ENCODE measurements around the gene ZMYM3. TPM values are rescaled to one million over a fixed set of nuclear protein-coding genes. Genes with fewer than 3 reads are reported as not detected.

Gene ZMYM3
- total and polyA plus RNA-seq, 2 experiments from 2014 or later: 31.0 to 71.1 TPM

DNA sequence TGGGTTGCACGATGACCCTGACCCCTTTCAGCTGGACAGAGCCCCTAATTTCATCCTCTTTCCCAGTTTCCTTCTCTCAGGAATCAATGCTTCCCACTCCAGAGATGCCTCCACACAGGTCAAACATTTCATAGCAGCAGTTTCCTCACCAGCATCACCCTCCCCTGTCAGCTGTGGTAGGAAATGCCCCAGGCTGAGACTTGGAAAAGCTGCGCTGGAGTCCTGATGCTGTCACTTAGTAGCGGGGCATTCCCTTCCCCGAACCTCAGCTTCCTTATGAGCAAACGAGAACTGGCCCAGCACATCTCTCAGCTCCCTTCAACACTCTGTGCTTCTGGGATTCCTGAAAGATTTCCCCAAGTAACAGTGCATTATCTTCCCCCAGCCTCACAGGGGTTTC lies 28.3 kb downstream of the ZMYM3 start:
- Histone ChIP-seq H3K9me2 (ENCODE audit: insufficient read depth) (no peaks in the 10 kb centered on the region), H3K4me3 (no peak overlapping the region), H3K36me3 (ENCODE audit: insufficient read depth) (no peaks in the 10 kb centered on the region), H3K4me2 (0 out of 2 replicates have a peak overlapping the region, but pooled peaks have one; percentile 26), H4K20me1 (replicated peaks; ENCODE audit: insufficient read depth) (no peaks in the 10 kb centered on the region), H3F3A (replicated peaks; ENCODE audit: low read depth) (no peaks in the 10 kb centered on the region), H3K4me1 (ENCODE audit: insufficient read depth) (no peaks in the 10 kb centered on the region), H3K27ac (ENCODE audit: low read depth) (no peak overlapping the region), H2AFZ (peak overlapping the region; percentile 63), H3K79me2 (replicated peaks; ENCODE audit: insufficient read depth) (no peaks in the 10 kb centered on the region), H3K27me3 (ENCODE audit: insufficient read depth) (no peaks in the 10 kb centered on the region)
- Mint-ChIP-seq H3K4me1 (peaks cover 26% of the 10 kb centered on the region), H3K4me3 (no peak overlapping the region), H3K27ac (no peak overlapping the region), H3K27me3 (ENCODE audit: insufficient read depth, low read depth, poor library complexity) (peaks cover 12% of the 10 kb centered on the region), H3K9me3 (no peaks in the 10 kb centered on the region; the same call in 2 of the 3 replicates), H3K36me3 (ENCODE audit: low read depth) (no peaks in the 10 kb centered on the region)
- DNase-seq (ENCODE audit: low spot score): peak; percentile 11
- TF ChIP-seq ZNF114 (CRISPR knock-in tag; IDR thresholded peaks at IDR 0.05) (no peak), EZH2phosphoT487 (IDR thresholded peaks at IDR 0.05; ENCODE audit: unreplicated experiment) (no peak), JUNB (IDR thresholded peaks at IDR 0.05; ENCODE audit: unreplicated experiment) (no peak), CREB1 (CRISPR knock-in tag; IDR thresholded peaks at IDR 0.05; ENCODE audit: low read depth) (no peak), NANOG (IDR thresholded peaks at IDR 0.05; ENCODE audit: borderline replicate concordance) (no peak)
- TF ChIP-seq, protein P1, sequence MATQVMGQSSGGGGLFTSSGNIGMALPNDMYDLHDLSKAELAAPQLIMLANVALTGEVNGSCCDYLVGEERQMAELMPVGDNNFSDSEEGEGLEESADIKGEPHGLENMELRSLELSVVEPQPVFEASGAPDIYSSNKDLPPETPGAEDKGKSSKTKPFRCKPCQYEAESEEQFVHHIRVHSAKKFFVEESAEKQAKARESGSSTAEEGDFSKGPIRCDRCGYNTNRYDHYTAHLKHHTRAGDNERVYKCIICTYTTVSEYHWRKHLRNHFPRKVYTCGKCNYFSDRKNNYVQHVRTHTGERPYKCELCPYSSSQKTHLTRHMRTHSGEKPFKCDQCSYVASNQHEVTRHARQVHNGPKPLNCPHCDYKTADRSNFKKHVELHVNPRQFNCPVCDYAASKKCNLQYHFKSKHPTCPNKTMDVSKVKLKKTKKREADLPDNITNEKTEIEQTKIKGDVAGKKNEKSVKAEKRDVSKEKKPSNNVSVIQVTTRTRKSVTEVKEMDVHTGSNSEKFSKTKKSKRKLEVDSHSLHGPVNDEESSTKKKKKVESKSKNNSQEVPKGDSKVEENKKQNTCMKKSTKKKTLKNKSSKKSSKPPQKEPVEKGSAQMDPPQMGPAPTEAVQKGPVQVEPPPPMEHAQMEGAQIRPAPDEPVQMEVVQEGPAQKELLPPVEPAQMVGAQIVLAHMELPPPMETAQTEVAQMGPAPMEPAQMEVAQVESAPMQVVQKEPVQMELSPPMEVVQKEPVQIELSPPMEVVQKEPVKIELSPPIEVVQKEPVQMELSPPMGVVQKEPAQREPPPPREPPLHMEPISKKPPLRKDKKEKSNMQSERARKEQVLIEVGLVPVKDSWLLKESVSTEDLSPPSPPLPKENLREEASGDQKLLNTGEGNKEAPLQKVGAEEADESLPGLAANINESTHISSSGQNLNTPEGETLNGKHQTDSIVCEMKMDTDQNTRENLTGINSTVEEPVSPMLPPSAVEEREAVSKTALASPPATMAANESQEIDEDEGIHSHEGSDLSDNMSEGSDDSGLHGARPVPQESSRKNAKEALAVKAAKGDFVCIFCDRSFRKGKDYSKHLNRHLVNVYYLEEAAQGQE (IDR thresholded peaks at IDR 0.05; ENCODE audit: unreplicated experiment): no peak
- TF ChIP-seq, protein P2, sequence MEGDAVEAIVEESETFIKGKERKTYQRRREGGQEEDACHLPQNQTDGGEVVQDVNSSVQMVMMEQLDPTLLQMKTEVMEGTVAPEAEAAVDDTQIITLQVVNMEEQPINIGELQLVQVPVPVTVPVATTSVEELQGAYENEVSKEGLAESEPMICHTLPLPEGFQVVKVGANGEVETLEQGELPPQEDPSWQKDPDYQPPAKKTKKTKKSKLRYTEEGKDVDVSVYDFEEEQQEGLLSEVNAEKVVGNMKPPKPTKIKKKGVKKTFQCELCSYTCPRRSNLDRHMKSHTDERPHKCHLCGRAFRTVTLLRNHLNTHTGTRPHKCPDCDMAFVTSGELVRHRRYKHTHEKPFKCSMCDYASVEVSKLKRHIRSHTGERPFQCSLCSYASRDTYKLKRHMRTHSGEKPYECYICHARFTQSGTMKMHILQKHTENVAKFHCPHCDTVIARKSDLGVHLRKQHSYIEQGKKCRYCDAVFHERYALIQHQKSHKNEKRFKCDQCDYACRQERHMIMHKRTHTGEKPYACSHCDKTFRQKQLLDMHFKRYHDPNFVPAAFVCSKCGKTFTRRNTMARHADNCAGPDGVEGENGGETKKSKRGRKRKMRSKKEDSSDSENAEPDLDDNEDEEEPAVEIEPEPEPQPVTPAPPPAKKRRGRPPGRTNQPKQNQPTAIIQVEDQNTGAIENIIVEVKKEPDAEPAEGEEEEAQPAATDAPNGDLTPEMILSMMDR (conservative IDR thresholded peaks at IDR 0.05; ENCODE audit: low read depth in 2 of 2): no peak
- ATAC-seq: peak; percentile 20; the same call in 1 of the 3 replicates

DNA sequence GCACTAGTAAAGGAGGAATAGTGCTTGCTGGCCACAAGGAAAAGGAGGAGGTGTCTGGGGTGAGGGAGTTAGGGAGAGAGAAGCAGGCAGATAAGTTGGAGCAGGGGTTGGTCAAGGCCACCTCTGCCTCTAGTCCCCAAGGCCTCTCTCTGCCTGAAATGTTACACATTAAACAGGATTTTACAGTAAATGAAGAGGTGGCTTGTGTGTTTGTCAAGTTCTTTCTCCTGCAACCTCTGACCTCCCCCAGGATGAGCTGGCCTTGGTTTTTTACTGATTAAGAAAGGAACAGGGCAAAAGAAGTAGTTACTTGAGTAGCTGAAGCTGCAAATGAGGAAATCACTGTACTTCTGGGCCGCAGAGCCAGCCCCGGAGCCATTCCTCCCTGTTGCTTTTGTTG lies 28.9 kb downstream of the ZMYM3 start:
- Mint-ChIP-seq H3K4me3 (no peak overlapping the region; the same call in 2 of the 3 replicates), H3K9me3 (no peaks in the 10 kb centered on the region; the same call in 2 of the 3 replicates), H3K36me3 (ENCODE audit: low read depth) (no peaks in the 10 kb centered on the region), H3K27ac (no peak overlapping the region), H3K27me3 (ENCODE audit: insufficient read depth, low read depth, poor library complexity) (peaks cover 12% of the 10 kb centered on the region), H3K4me1 (peaks cover 26% of the 10 kb centered on the region)
- Histone ChIP-seq H3K4me3 (no peak overlapping the region), H3K27me3 (ENCODE audit: insufficient read depth) (no peaks in the 10 kb centered on the region), H3K27ac (ENCODE audit: low read depth) (no peak overlapping the region), H3K79me2 (replicated peaks; ENCODE audit: insufficient read depth) (no peaks in the 10 kb centered on the region), H2AFZ (0 out of 2 replicates have a peak overlapping the region, but pooled peaks have one; percentile 52), H3K36me3 (ENCODE audit: insufficient read depth) (no peaks in the 10 kb centered on the region), H3K4me1 (ENCODE audit: insufficient read depth) (no peaks in the 10 kb centered on the region), H4K20me1 (replicated peaks; ENCODE audit: insufficient read depth) (no peaks in the 10 kb centered on the region), H3F3A (replicated peaks; ENCODE audit: low read depth) (no peaks in the 10 kb centered on the region), H3K4me2 (no peak overlapping the region), H3K9me2 (ENCODE audit: insufficient read depth) (no peaks in the 10 kb centered on the region)
- TF ChIP-seq EZH2 (IDR thresholded peaks at IDR 0.05; ENCODE audit: low read depth, unreplicated experiment) (no peak), NANOG (IDR thresholded peaks at IDR 0.05; ENCODE audit: borderline replicate concordance) (no peak), ZNF331 (CRISPR knock-in tag; IDR thresholded peaks at IDR 0.05; ENCODE audit: low read depth) (no peak), ZNF114 (CRISPR knock-in tag; IDR thresholded peaks at IDR 0.05) (no peak), EZH2phosphoT487 (IDR thresholded peaks at IDR 0.05; ENCODE audit: unreplicated experiment) (no peak)
- TF ChIP-seq, protein P2 (conservative IDR thresholded peaks at IDR 0.05; ENCODE audit: low read depth in 2 of 2): no peak
- TF ChIP-seq, protein P1 (IDR thresholded peaks at IDR 0.05; ENCODE audit: unreplicated experiment): no peak
- no peak for DNase-seq (ENCODE audit: low spot score)
- no peak; the same call in 2 of the 3 replicates for ATAC-seq
